GM15510 (cell line): Measurements from ENCODE around the gene CTXND1.

Experiments used
- POLR2A ChIP-seq: IDR thresholded peaks from 3 replicates; pipeline ENCODE4 v1.6.1; 2011; ENCODE audit warnings: borderline replicate concordance; ENCODE audit not compliant: insufficient read length; ENCODE audit errors: extremely low read depth

The CTXND1 gene

GRCh38 chr15:80163897-80164296, 88.1 kb downstream of the CTXND1 start:
- TF ChIP-seq POLR2A = no peak

- TF ChIP-seq POLR2A = no peak
Measured at GRCh38 chr15:80163217-80163616, 88.8 kb downstream of the CTXND1 start.

- no peak for TF ChIP-seq POLR2A
Measured at GRCh38 chr15:80162059-80162554, 89.9 kb downstream of the CTXND1 start.

DNA sequence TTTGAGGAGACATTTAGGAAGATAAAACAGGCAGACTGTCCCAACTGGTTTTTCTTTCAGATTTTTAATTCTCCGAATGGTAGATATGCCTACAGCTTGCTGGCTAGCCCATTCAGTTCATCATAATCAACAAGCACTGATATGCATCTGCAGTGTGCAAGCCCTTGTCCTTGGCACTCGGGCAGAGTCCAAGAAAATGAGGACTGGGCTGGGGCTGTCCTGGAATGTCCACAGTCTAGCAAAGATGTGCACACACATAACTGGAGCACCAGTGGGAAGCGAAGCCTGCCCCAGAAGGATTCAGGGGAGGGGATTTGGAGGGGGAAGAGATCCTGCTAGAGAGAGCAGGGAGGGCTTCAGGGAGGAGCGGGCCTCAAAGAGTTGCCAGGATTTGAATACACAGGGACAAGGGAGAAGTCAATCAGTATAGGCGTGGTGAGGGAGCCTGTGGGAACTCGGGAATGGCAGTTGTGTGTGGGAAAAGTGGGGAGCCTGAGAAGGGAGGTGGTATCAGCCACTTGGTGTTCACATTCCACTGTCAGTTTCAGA, 90.5 kb downstream of the CTXND1 start:
- no peak for TF ChIP-seq POLR2A

DNA sequence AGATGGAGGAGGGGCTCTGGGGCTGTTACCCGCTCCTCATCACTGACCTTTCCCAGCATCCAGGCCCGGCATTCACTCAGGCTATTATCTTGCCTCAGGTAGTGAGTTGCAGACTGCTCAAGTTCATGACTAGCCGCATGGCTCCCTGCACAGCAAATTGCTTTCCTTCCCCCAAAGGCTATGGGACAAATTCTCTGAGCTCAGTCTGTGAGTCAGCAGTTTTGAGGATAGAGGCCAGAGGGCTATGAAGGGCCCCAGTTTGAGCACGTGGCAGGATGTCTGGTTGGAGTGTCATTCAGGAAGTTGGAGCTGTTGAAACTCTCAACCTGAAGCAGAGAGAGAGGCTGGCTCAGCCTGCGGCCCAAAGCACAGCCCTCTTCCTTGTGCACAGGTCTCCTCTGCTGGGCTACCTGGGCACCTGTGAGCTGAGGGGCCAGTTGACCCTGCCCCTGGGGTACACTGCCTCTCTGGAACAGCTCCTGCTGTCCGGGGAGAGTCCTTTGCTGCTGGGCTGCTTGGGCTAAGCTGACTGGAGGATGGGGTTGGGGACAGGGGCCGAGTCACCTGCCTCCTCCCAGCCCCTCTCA, 91.3 kb downstream of the CTXND1 start:
- no peak for TF ChIP-seq POLR2A

GRCh38 chr15:80159811-80160569, 92.0 kb downstream of the CTXND1 start:
- no peak for TF ChIP-seq POLR2A

DNA sequence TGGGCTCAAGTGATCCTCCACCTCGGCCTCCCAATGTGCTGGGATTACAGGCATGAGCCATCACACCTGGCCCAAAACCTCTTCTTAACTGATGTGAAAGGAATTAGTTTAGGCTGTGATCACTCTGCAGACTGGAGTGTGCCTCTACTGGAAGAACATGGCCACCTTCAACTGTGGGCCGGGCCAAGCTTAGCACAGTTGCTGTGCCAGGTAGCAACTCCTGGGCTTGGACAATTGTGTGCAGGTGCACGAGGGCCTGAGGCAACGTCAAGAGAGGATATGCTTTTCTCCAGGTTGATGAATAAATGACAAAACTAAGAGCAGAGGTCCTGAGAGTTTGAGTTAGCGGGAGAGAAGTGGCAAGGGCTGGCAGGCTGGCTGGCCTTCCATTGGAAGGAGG, 92.7 kb downstream of the CTXND1 start:
- no peak for TF ChIP-seq POLR2A

- TF ChIP-seq POLR2A = no peak
Measured at GRCh38 chr15:80157215-80157614, 94.8 kb downstream of the CTXND1 start.

DNA sequence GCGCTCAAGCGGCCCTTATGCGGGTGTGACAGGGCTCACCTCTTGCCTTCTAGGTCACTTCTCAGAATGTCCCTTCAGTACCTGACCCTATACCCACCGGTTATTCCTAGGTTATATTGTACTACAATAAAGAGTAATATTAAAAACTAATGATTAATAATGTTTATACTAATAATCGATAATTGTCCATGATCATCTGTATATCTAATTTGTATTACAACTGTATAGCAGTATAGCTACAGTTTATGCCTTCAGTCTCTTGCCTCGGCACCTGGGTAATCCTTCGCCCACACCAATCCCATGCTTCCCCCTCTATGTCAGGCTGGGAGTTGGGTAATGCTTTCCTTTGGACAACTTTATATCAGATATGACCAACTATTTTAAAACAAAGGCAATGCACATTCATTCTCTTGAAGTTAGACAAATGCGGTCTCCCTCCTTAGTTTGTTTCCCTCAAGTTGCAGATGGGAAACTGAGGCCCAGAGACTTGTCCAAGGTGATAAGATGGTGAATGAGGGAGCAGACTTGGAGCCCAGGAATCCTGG, 95.8 kb downstream of the CTXND1 start:
- no peak for TF ChIP-seq POLR2A

DNA sequence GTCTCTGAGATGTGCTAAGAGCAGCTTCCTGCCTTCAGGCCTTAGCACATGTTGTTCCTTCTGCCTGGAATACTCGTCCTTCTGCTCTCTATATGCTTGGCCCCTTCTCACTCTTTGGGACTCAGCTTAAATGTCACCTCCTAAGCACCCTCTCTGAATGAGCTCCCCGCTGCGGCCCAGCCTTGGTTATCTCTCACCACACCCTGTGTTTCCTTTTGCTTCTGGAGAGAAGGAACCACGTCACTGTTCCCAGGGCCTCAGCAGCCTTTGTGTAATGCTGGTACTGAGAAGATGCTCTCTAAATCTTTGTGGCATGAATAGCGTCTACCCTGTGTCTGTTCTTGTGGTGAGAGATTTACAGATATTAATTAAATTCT, 97.0 kb downstream of the CTXND1 start:
- TF ChIP-seq POLR2A = no peak

DNA sequence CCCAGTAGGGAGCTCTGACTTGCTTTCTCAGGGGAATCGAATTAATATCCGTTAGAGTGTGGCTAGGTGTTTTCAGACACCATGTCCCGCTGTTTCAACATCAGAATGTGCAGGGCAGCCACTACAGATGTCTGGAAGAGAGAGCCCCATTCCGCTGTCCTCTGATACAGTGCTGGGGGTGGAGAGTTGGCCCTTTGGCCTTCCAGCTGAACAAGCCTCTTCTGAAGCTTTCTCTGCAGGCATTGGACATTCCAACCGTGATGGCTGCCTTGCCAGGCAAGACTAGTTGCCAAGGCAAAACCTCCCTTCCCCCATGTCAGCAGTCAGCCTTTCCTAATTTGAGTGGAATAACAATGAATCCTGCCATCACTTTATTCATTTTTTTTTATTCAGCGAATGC, 97.7 kb downstream of the CTXND1 start:
- no peak for TF ChIP-seq POLR2A

DNA sequence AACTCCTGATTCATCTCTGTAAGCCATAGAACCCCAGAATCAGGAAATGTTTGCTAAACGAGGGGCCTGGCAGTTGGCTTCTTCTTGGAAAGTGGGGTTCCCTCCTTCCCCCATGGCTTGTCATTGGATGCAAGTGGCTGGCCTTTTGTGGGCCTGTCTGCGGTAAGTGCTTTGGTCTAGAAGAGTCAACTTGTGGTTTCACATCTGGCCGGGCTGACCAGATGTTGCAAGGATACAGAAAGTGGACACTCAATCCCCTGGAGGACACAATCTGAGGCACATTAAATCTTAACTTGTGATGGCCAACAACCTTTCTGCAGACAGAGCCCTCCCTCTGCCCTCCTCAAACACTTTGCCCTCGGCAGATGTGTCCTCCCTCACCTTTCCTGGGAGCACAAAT, 98.1 kb downstream of the CTXND1 start:
- TF ChIP-seq POLR2A = no peak

GRCh38 chr15:80152896-80153876, 98.8 kb downstream of the CTXND1 start, which contains the start of gene FAH:
Gene FAH (plus strand): TSS chr15:80152999. CDS start chr15:80153055, 56 bp downstream.
- peak; percentile 47 for TF ChIP-seq POLR2A

DNA sequence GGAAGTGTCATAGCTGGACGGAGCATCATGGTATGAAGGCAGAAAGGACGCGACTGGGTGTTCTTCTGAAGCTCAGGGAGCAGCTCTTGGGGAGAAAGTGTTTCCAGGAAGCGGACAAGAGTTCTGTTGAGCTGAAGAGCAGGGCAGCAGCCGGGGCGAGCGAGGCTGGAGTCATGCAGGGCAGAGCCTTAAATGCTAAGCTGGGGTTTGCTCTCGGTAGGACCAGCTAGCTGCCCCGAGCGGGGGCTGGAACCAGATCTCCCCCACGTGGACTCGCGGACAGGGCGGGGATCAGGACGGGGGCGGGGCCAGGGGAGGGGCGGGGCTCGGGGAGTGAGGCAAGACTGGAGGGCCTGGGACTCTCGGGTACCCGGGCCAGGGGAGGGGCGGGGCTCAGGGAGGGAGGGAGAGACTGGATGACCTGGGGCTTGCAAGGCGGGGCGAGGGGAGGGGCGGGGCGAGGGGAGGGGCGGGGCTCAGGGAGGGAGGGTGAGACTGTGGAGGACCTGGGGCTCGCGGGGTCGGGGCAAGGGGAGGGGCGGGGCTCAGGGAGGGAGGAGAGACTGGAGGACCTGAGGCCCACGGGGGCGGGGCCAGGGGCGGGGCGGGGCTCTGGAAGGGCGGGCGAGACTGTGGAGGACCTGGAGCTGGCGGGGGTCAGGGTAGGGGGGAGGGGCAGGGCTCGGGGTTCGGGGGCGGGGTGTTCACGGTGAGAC, 99.7 kb downstream of the CTXND1 start:
- peak; percentile 24 for TF ChIP-seq POLR2A
